Glutamatergic neuron (in vitro differentiated cells): ENCODE measurements around the gene ERGIC1. TPM values are rescaled to one million over a fixed set of nuclear protein-coding genes. Genes with fewer than 3 reads are reported as not detected.

ENCODE experiments used
- DNase-seq: peaks from one replicate; pipeline ENCODE4 v3.0.0; 2022
- H3K27ac Mint-ChIP-seq: one replicate; pipeline ENCODE4 v1.8.0; 2020; ENCODE audit warnings: mild to moderate bottlenecking, mixed read lengths, inconsistent platforms; ENCODE audit not compliant: unreplicated experiment
- H3K27me3 Mint-ChIP-seq: one replicate; pipeline ENCODE4 v1.8.0; 2020; ENCODE audit warnings: mild to moderate bottlenecking, moderate library complexity, mixed read lengths, inconsistent platforms; ENCODE audit not compliant: unreplicated experiment
- H3K36me3 Mint-ChIP-seq: one replicate; pipeline ENCODE4 v1.8.0; 2020; ENCODE audit warnings: mild to moderate bottlenecking, mixed read lengths, inconsistent platforms; ENCODE audit not compliant: unreplicated experiment
- H3K4me1 Mint-ChIP-seq: one replicate; pipeline ENCODE4 v1.8.0; 2020; ENCODE audit warnings: mild to moderate bottlenecking, low read depth, mixed read lengths, inconsistent platforms; ENCODE audit not compliant: unreplicated experiment
- H3K4me3 Mint-ChIP-seq: one replicate; pipeline ENCODE4 v1.8.0; 2020; ENCODE audit warnings: mild to moderate bottlenecking, mixed read lengths, inconsistent platforms; ENCODE audit not compliant: unreplicated experiment
- H3K9me3 Mint-ChIP-seq: one replicate; pipeline ENCODE4 v1.8.0; 2020; ENCODE audit warnings: mild to moderate bottlenecking, moderate library complexity, mixed read lengths, inconsistent platforms; ENCODE audit not compliant: unreplicated experiment
- CTCF ChIP-seq: fragments of 200-600 bp; sonication (generic); IDR thresholded peaks from one replicate; pipeline ENCODE4 v1.5.0; 2021; ENCODE audit not compliant: partially characterized antibody, unreplicated experiment
- total RNA-seq: library from RNA; stranded (reverse); fragmentation: NEBNext Ultra II Directional; extraction: Animal tissue kit (Norgen Biotek cat#: 25700); gene quantifications from one replicate; pipeline ENCODE4 v1.2.1, GENCODE V29; 2021; ENCODE audit not compliant: unreplicated experiment

Gene ERGIC1
- total RNA-seq, 1 donor from 2014 or later = 76.2 TPM

GRCh38 chr5:172839669-172840431, 5.8 kb downstream of the ERGIC1 start:
- Mint-ChIP-seq H3K4me1 (peaks cover 26% of the 10 kb centered on the region), H3K9me3 (peaks cover 1% of the 10 kb centered on the region), H3K27ac (no peak overlapping the region), H3K36me3 (no peaks in the 10 kb centered on the region), H3K4me3 (no peak overlapping the region), H3K27me3 (peaks cover 2% of the 10 kb centered on the region)
- no peak for TF ChIP-seq CTCF
- no peak for DNase-seq

- no peak overlapping the region for H3K4me3 Mint-ChIP-seq
- H3K9me3 Mint-ChIP-seq = no peaks in the 10 kb centered on the region
- DNase-seq = no peak
- no peak for TF ChIP-seq CTCF
- H3K27ac Mint-ChIP-seq = peak overlapping the region; percentile 48
- peaks cover 29% of the 10 kb centered on the region for H3K4me1 Mint-ChIP-seq
- H3K36me3 Mint-ChIP-seq = no peaks in the 10 kb centered on the region
- peaks cover 5% of the 10 kb centered on the region for H3K27me3 Mint-ChIP-seq
Observed at GRCh38 chr5:172840432-172841154, 6.5 kb downstream of the ERGIC1 start.

- no peak overlapping the region for H3K4me3 Mint-ChIP-seq
- no peak for TF ChIP-seq CTCF
- DNase-seq = no peak
- H3K9me3 Mint-ChIP-seq = peaks cover 1% of the 10 kb centered on the region
- no peaks in the 10 kb centered on the region for H3K36me3 Mint-ChIP-seq
- peaks cover 28% of the 10 kb centered on the region for H3K4me1 Mint-ChIP-seq
- peaks cover 5% of the 10 kb centered on the region for H3K27me3 Mint-ChIP-seq
- no peak overlapping the region for H3K27ac Mint-ChIP-seq
Observed at GRCh38 chr5:172841256-172841655, 7.2 kb downstream of the ERGIC1 start.

- H3K27ac Mint-ChIP-seq = no peak overlapping the region
- H3K4me3 Mint-ChIP-seq = no peak overlapping the region
- peaks cover 5% of the 10 kb centered on the region for H3K9me3 Mint-ChIP-seq
- no peaks in the 10 kb centered on the region for H3K36me3 Mint-ChIP-seq
- DNase-seq = no peak
- H3K4me1 Mint-ChIP-seq = peaks cover 39% of the 10 kb centered on the region
- no peak for TF ChIP-seq CTCF
- H3K27me3 Mint-ChIP-seq = peaks cover 5% of the 10 kb centered on the region
Observed at GRCh38 chr5:172843825-172844576, 9.9 kb downstream of the ERGIC1 start.
